Prostate gland (tissue), 2 donors: ENCODE results near the gene PTK6.

ENCODE experiments used
- POLR2AphosphoS5 ChIP-seq: sonication (generic); formaldehyde crosslinking; IDR thresholded peaks from one replicate; pipeline ENCODE4 v1.6.1; 2017; ENCODE audit warnings: antibody characterized with exemption
- TF ChIP-seq, protein P1 (sequence below), 4 experiments: fragments of 200-600 bp in 2 of 4; fragments of 450-650 bp in 2 of 4; sonication (generic) in 2 of 4; IDR thresholded peaks; 1 replicate in 3 of 4; 2 replicates in 1 of 4; pipeline ENCODE4 v1.5.1; 2016 to 2019; ENCODE audit warnings: antibody characterized with exemption in 4 of 4, mild to moderate bottlenecking in 2 of 4, moderate library complexity in 2 of 4

DNA sequence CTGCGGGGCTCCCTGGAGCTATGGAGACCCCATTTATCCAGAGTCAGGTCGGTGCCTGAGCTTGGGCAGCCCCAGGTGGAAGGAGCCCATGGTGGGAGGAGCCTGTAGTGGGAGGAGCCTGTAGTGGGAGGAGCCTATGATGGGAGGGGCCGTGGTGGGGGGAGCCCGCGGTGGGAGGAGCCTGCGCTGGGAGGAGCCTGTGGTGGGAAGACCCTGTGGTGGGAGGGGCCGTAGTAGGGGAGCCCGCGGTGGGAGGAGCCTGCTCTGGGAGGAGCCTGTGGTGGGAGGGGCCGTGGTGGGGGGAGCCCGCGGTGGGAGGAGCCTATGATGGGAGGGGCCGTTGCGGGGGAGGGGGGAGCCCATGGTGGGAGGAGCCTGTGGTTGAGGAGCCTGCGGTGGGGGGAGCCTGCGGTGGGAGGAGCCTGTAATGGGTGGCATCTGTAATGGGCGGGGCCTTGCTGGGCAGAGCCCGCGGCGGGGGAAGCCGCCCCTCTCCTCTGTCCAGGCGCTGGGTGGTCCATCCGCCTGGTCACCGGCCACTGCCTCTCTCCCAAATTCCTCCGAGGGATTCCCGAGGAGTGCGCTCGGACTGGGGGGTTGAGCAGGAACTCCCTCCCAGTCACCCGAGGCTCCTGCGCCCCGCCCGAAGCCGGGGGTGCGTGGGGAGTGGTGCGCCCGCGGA lies 16.2 kb upstream of the PTK6 start:
- TF ChIP-seq, protein P1, sequence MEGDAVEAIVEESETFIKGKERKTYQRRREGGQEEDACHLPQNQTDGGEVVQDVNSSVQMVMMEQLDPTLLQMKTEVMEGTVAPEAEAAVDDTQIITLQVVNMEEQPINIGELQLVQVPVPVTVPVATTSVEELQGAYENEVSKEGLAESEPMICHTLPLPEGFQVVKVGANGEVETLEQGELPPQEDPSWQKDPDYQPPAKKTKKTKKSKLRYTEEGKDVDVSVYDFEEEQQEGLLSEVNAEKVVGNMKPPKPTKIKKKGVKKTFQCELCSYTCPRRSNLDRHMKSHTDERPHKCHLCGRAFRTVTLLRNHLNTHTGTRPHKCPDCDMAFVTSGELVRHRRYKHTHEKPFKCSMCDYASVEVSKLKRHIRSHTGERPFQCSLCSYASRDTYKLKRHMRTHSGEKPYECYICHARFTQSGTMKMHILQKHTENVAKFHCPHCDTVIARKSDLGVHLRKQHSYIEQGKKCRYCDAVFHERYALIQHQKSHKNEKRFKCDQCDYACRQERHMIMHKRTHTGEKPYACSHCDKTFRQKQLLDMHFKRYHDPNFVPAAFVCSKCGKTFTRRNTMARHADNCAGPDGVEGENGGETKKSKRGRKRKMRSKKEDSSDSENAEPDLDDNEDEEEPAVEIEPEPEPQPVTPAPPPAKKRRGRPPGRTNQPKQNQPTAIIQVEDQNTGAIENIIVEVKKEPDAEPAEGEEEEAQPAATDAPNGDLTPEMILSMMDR (IDR thresholded peaks at IDR 0.05): no peak
- TF ChIP-seq POLR2AphosphoS5: no peak
